Measurements from ENCODE around the gene SGSM1. TPM values are rescaled to one million over a fixed set of nuclear protein-coding genes. Genes with fewer than 3 reads are reported as not detected.
"Not testable (repeated sequence)": the region's sequence is repeated elsewhere in the genome, so short reads cannot be mapped to it uniquely, and the experiment has no call there.

The SGSM1 gene
- total RNA-seq, 1 donor from 2014 or later: 1.2 TPM

- DNase-seq (ENCODE audit: low spot score): peak; percentile 40
Observed at GRCh38 chr22:24834845-24835570, 29.0 kb downstream of the SGSM1 start.

GRCh38 chr22:24836282-24836681 lies 30.3 kb downstream of the SGSM1 start:
- DNase-seq (ENCODE audit: low spot score): no peak

- DNase-seq (ENCODE audit: low spot score): not testable (repeated sequence)
Observed at GRCh38 chr22:24837517-24837916, 31.5 kb downstream of the SGSM1 start.

- DNase-seq (ENCODE audit: low spot score): peak; percentile 55
Observed at GRCh38 chr22:24841261-24841660, 35.2 kb downstream of the SGSM1 start.

GRCh38 chr22:24843048-24843447 lies 37.0 kb downstream of the SGSM1 start:
- no peak for DNase-seq (ENCODE audit: low spot score)

- DNase-seq (ENCODE audit: low spot score): no peak
Observed at GRCh38 chr22:24845041-24845898, 39.3 kb downstream of the SGSM1 start.

GRCh38 chr22:24847490-24847889 lies 41.5 kb downstream of the SGSM1 start:
- no peak for DNase-seq (ENCODE audit: low spot score)

GRCh38 chr22:24848559-24849168 lies 42.7 kb downstream of the SGSM1 start:
- DNase-seq (ENCODE audit: low spot score): no peak

- no peak for DNase-seq (ENCODE audit: low spot score)
Observed at GRCh38 chr22:24855794-24856193, 49.8 kb downstream of the SGSM1 start.

- DNase-seq (ENCODE audit: low spot score): no peak
Observed at GRCh38 chr22:24857576-24857975, 51.6 kb downstream of the SGSM1 start.

GRCh38 chr22:24859587-24859986 lies 53.6 kb downstream of the SGSM1 start:
- DNase-seq (ENCODE audit: low spot score): no peak

GRCh38 chr22:24865508-24865907 lies 59.5 kb downstream of the SGSM1 start:
- no peak for DNase-seq (ENCODE audit: low spot score)

- no peak for DNase-seq (ENCODE audit: low spot score)
Observed at GRCh38 chr22:24867323-24868022, 61.5 kb downstream of the SGSM1 start.

GRCh38 chr22:24868979-24869378 lies 63.0 kb downstream of the SGSM1 start:
- DNase-seq (ENCODE audit: low spot score): no peak

- DNase-seq (ENCODE audit: low spot score): no peak
Observed at GRCh38 chr22:24871611-24872205, 65.7 kb downstream of the SGSM1 start.

GRCh38 chr22:24873226-24873625 lies 67.2 kb downstream of the SGSM1 start:
- no peak for DNase-seq (ENCODE audit: low spot score)

GRCh38 chr22:24875862-24876506 lies 70.0 kb downstream of the SGSM1 start:
- DNase-seq (ENCODE audit: low spot score): peak; percentile 18

- no peak for DNase-seq (ENCODE audit: low spot score)
Observed at GRCh38 chr22:24876700-24877099, 70.7 kb downstream of the SGSM1 start.

GRCh38 chr22:24878969-24879368 lies 73.0 kb downstream of the SGSM1 start:
- no peak for DNase-seq (ENCODE audit: low spot score)

GRCh38 chr22:24883432-24883831 lies 77.4 kb downstream of the SGSM1 start:
- DNase-seq (ENCODE audit: low spot score): no peak

GRCh38 chr22:24887260-24887659 lies 81.2 kb downstream of the SGSM1 start:
- no peak for DNase-seq (ENCODE audit: low spot score)
